NCI-H524 (cell line): ENCODE data around the gene E2F8.

Experiments used
- DNase-seq, 2 experiments: peaks; one replicate each; lab custom pipeline; 2025; lab: John Stamatoyannopoulos, UW

E2F8 gene

GRCh38 chr11:19187114-19187832 is 53.5 kb downstream of the E2F8 start:
- no peak for DNase-seq

DNA sequence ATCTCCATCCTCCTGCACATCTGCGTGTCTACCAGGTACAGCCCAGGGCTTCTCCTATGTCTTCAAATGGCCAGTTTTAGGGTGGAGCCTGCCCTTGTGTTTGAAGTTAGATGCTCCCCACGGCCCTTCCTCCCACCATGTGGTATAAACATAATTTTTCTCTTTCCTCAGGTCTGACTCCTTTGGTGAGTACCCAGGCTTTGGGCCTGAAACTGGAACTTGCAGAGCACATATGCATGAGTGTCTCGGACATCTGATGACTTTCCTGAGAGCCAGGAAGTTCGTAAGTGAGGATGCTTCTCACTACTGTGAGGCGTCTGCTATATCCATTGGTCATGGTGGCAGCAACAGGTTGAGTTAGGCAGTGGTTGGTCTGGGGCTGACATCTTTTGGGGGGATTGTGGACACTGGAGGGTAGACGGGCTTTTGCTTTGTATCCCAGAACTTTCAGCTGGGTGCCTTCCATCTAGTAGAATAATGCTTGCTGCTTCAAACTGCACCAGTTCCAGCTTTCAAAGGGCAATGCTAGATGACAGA is 55.2 kb downstream of the E2F8 start:
- no peak for DNase-seq

GRCh38 chr11:19185036-19185435 is 55.7 kb downstream of the E2F8 start:
- no peak for DNase-seq

DNA sequence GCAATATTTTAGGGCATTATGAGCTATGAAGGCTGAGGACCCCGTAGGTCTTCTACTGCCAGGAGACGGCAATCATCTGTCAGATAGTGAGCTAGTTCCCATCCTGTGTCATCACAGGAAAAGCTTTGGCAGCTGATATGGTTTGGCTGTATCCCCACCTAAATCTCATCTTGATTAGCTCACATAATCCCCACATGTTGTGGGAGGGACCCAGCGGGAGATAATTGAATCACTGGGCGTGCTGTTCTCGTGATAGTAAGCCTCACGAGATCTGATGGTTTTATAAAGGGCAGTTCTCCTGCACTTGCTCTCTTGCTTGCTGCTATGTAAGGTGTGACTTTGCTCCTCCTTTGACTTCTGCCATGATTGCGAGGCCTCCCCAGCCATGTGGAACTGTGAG is 57.1 kb downstream of the E2F8 start:
- DNase-seq, result peak; percentile 2 to 39

DNA sequence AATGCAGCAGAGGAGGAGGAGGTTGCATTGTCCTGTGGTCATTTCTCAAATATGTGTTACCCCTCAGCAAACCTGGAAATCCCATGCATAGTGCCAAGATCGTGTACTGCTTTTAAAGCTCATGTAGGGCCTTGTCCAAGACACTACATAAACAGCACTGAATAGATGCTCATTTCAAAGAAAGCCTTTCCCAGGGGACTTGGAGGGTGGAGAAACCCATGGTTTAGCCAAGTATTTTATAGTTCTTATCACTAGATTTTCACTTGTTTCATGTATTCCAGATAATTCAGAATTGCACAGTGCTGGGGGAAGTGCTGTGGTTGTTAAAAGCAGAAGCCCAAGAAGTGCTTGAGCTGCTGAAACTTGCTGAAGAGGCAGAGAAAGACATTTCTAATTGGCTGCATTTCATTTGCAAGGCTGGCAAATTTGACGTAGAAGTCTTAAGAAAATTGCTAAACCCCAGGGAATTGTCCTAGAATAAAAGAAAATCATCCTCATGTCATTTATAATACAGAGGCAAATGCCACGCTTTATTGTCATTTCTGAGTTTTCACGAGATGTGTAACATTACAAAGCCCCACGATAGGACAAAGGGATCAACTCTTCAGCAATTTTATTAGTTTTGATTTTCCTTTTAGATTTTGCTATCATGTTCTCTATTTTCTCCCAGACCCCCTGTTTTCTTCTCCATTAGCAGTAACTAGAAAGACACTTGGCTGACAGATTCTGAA is 59.0 kb downstream of the E2F8 start:
- no peak for DNase-seq

GRCh38 chr11:19176629-19177186 is 64.0 kb downstream of the E2F8 start:
- DNase-seq, result no peak
